Measurements from ENCODE around the gene CIRBP. TPM values are rescaled to one million over a fixed set of nuclear protein-coding genes. Genes with fewer than 3 reads are reported as not detected.

The CIRBP gene
- polyA plus RNA-seq (2013, experiment 1 of 4), result 532 TPM
- 509 TPM for polyA plus RNA-seq (2013, experiment 2 of 4)
- polyA plus RNA-seq (2013, experiment 3 of 4), result 334 TPM
- 373 TPM for polyA plus RNA-seq (2013, experiment 4 of 4)

DNA sequence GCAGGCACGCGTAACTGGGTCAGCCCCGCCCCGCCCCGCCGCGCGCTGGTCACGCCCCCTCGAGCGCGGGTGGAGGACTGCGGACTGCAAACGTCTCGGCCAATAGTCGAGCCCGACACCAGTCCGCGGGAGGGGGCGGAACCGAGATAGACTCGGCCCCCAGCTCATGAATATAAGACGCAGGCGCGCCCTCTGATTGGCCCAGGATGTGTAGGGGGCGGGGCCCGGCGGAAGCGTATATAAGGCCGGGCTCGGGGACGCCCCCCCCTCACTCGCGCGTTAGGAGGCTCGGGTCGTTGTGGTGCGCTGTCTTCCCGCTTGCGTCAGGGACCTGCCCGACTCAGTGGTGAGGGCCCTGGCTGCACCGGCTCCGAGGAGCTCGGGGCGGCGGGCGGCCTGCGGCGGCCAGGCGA, at the start of gene CIRBP:
Gene CIRBP, plus strand, starts transcription at position 268 of the 413 bp plus-strand sequence. CDS start 1,602 bp downstream, outside the sequence.
- Histone ChIP-seq H3K4me1 (ENCODE audit: control insufficient read depth, insufficient read depth, low read length) (peaks cover 54% of the 10 kb centered on the region), H3K27ac (ENCODE audit: insufficient read depth, low read depth, low read length, poor library complexity, severe bottlenecking) (peak within 1 kb of the TSS; percentile 97), H3K9me3 (ENCODE audit: control insufficient read depth, low read length) (no peaks in the 10 kb centered on the region), H3K36me3 (ENCODE audit: control insufficient read depth, insufficient read depth, low read length) (peaks cover 27% of the 10 kb centered on the region), H3K27me3 (ENCODE audit: control insufficient read depth, insufficient read depth, low read length, poor library complexity, severe bottlenecking) (peaks cover 16% of the 10 kb centered on the region), H3K4me3 (ENCODE audit: insufficient read depth, low read depth, low read length) (peak within 1 kb of the TSS; percentile 68)
- WGBS, 2 experiments, result 0 to 1% methylated on average over 50 of the region's 50 CpGs

DNA sequence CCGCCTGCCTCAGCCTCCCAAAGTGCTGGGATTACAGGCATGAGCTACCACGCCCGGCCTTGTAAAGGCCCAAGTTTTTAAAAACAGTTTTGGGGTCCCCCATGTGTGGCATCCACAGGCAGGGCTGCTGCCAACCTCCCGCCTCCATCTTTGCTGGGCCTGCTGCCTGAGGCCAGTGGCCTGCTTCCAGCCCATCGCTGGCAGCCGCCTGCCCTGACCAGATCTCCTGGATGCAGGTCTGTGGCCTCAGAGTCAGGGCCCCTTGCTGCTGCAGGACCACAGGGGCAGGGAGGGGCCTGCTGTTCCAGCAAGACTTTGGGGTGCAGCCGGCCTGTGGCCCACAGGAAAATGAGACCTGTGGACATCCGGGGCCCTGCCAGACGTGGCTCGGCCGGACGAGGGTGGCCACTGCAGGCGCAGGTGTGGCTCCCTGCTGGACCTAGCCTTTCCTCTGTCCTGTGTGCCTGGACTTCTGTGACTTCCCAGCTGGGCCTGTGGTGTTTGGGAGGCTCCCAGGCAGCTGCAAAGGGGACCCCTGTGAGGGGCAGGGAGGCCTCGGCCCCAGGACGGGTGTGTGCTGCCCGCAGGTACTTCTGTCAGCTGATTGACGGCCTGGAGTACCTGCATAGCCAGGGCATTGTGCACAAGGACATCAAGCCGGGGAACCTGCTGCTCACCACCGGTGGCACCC, 49.2 kb upstream of the CIRBP start:
- Histone ChIP-seq H3K4me1 (ENCODE audit: control insufficient read depth, insufficient read depth, low read length) (peaks cover under 1% of the 10 kb centered on the region), H3K36me3 (ENCODE audit: control insufficient read depth, insufficient read depth, low read length) (peaks cover 11% of the 10 kb centered on the region), H3K27ac (ENCODE audit: insufficient read depth, low read depth, low read length, poor library complexity, severe bottlenecking) (no peak overlapping the region), H3K4me3 (ENCODE audit: insufficient read depth, low read depth, low read length) (no peak overlapping the region), H3K9me3 (ENCODE audit: control insufficient read depth, low read length) (no peaks in the 10 kb centered on the region), H3K27me3 (ENCODE audit: control insufficient read depth, insufficient read depth, low read length, poor library complexity, severe bottlenecking) (no peaks in the 10 kb centered on the region)
- 95 to 96% methylated on average over 19 of the region's 19 CpGs for WGBS, 2 experiments

DNA sequence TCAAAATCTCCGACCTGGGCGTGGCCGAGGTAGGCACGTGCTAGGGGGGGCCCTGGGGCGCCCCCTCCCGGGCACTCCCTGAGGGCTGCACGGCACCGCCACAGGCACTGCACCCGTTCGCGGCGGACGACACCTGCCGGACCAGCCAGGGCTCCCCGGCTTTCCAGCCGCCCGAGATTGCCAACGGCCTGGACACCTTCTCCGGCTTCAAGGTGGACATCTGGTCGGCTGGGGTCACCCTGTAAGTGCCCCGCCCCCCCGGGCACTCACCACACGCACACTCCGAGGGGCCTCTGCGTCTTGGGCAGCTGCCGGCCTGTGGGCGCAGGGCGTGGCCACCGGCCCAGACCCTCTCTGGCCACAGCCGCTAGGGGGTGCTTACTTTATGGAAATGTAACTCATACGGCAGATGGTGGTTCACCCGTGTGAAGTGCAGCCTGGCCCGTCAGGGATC, 48.6 kb upstream of the CIRBP start:
- no peak overlapping the region for H3K27ac ChIP-seq (ENCODE audit: insufficient read depth, low read depth, low read length, poor library complexity, severe bottlenecking)
- no peaks in the 10 kb centered on the region for H3K9me3 ChIP-seq (ENCODE audit: control insufficient read depth, low read length)
- H3K36me3 ChIP-seq (ENCODE audit: control insufficient read depth, insufficient read depth, low read length), result peaks cover 11% of the 10 kb centered on the region
- H3K4me1 ChIP-seq (ENCODE audit: control insufficient read depth, insufficient read depth, low read length), result no peaks in the 10 kb centered on the region
- no peak overlapping the region for H3K4me3 ChIP-seq (ENCODE audit: insufficient read depth, low read depth, low read length)
- 95 to 96% methylated on average over 33 of the region's 33 CpGs for WGBS, 2 experiments
- no peaks in the 10 kb centered on the region for H3K27me3 ChIP-seq (ENCODE audit: control insufficient read depth, insufficient read depth, low read length, poor library complexity, severe bottlenecking)

DNA sequence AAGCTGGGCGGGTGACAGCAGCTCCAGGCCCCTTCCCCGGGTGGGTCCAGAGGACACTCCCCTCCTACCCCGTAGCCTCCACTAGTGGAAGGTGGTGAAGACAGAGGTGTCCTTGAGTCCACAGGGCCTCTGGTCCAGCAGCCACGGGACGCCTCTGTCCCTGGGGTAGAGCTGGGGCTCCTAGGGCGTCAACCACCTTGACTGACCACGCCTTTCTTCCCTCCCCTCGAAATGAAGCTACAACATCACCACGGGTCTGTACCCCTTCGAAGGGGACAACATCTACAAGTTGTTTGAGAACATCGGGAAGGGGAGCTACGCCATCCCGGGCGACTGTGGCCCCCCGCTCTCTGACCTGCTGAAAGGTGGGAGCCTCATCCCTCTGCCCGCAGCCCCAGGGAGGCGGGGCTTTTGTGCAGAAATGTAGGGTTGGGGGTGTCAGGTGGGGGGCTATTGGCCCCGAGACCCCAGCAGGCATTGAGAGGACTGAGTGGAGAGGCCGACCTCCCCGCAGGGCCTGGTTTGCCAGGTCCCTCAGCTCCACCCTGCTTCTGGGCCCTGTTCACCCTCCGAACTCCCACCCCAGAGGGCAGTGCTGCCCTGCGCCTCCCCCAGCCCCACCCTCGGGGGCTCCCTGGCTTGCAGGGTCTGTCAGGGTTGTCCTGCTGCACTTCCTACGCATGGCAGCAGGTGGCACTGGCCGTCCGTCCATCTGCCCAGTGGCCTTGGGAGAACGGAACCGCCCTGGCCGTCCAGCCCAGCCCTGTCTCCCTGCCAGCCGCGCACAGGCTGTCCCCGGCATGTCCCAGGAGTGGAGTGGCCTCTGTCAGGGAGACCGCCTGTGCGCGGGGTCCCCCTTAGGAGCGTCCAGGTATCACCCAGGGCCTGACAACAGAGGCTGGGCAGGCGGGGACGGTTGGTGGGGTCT, 47.9 kb upstream of the CIRBP start:
- Histone ChIP-seq H3K36me3 (ENCODE audit: control insufficient read depth, insufficient read depth, low read length) (peaks cover 12% of the 10 kb centered on the region), H3K4me3 (ENCODE audit: insufficient read depth, low read depth, low read length) (no peak overlapping the region), H3K4me1 (ENCODE audit: control insufficient read depth, insufficient read depth, low read length) (no peaks in the 10 kb centered on the region), H3K27me3 (ENCODE audit: control insufficient read depth, insufficient read depth, low read length, poor library complexity, severe bottlenecking) (no peaks in the 10 kb centered on the region), H3K9me3 (ENCODE audit: control insufficient read depth, low read length) (no peaks in the 10 kb centered on the region), H3K27ac (ENCODE audit: insufficient read depth, low read depth, low read length, poor library complexity, severe bottlenecking) (no peak overlapping the region)
- 88 to 89% methylated on average over 38 of the region's 38 CpGs for WGBS, 2 experiments

DNA sequence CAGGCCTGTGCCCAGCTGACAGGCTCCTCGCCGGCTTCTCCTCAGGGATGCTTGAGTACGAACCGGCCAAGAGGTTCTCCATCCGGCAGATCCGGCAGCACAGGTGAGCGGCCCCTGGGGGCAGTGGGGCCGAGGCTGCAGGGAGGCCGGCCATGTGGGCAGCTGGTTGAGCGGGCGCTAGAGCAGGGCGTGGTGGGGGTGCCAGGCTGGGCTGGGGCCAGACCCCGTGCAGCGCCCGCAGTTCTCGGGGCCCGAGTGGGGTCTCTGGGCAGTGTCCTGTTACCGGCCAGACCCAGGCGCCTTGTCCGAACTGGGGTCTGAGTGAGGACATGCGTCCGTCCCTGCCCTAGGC, 47.3 kb upstream of the CIRBP start:
- H3K4me3 ChIP-seq (ENCODE audit: insufficient read depth, low read depth, low read length), result no peak overlapping the region
- no peaks in the 10 kb centered on the region for H3K27me3 ChIP-seq (ENCODE audit: control insufficient read depth, insufficient read depth, low read length, poor library complexity, severe bottlenecking)
- no peak overlapping the region for H3K27ac ChIP-seq (ENCODE audit: insufficient read depth, low read depth, low read length, poor library complexity, severe bottlenecking)
- H3K36me3 ChIP-seq (ENCODE audit: control insufficient read depth, insufficient read depth, low read length), result peaks cover 17% of the 10 kb centered on the region
- no peaks in the 10 kb centered on the region for H3K9me3 ChIP-seq (ENCODE audit: control insufficient read depth, low read length)
- 95% methylated on average over 22 of the region's 22 CpGs for WGBS, 2 experiments
- no peaks in the 10 kb centered on the region for H3K4me1 ChIP-seq (ENCODE audit: control insufficient read depth, insufficient read depth, low read length)

DNA sequence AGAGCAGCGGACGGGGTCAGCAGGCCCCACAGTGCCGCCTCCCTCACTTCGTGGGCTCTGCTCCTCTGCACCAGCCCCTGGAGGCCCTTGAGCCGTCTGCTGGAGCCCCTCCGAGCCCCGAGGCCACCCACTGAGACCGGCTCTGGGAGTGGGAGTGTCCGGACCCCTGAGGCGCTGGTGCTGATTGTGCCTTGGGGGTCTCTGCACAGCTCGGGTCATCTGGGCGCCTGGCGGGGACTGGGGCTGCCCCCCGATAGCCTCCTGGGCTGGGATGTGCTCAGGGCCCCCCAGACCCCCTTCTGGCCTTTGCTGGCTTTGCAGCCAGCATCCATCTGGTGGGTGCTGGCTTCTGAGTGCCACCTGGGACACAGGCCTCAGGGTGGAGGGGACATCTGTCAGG, 46.7 kb upstream of the CIRBP start:
- Histone ChIP-seq H3K36me3 (ENCODE audit: control insufficient read depth, insufficient read depth, low read length) (peaks cover 22% of the 10 kb centered on the region), H3K27ac (ENCODE audit: insufficient read depth, low read depth, low read length, poor library complexity, severe bottlenecking) (no peak overlapping the region), H3K27me3 (ENCODE audit: control insufficient read depth, insufficient read depth, low read length, poor library complexity, severe bottlenecking) (no peaks in the 10 kb centered on the region), H3K9me3 (ENCODE audit: control insufficient read depth, low read length) (no peaks in the 10 kb centered on the region), H3K4me1 (ENCODE audit: control insufficient read depth, insufficient read depth, low read length) (no peaks in the 10 kb centered on the region), H3K4me3 (ENCODE audit: insufficient read depth, low read depth, low read length) (no peak overlapping the region)
- 90 to 93% methylated on average over 14 of the region's 14 CpGs for WGBS, 2 experiments

DNA sequence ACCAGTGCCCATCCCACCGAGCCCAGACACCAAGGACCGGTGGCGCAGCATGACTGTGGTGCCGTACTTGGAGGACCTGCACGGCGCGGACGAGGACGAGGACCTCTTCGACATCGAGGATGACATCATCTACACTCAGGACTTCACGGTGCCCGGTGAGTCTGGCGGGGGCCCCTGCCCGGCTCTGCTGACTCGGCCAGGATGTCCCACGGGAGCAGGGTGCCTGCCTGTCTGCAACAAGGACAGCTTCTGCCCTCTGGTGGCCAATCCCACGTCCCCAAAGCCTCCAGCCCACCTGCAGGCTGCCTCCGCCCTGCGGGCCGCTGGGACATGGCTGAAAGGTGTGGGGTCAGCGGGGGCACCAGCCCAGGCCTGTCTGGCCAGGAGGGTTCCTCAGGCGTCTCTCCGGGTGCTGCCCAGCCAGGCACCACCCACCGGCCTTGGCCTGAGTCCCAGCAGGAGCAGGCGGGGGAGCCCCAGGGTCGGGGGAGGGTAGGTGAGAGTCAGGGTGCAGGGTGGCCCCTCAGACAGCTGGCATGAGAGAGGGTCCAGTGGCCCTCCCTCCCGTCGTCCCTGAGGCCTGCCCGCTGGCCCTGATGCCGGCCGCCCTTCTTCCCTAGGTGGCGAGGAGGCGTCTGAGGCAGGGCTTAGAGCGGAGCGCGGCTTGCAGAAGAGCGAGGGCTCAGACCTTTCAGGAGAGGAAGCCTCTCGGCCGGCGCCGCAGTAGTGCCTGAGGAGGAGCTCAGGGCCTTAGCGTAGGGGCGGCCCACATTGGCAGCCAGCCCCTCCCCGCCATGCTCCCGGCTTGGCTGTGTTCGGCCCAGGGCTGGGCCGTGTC, 45.9 kb upstream of the CIRBP start:
- Histone ChIP-seq H3K4me3 (ENCODE audit: insufficient read depth, low read depth, low read length) (no peak overlapping the region), H3K27me3 (ENCODE audit: control insufficient read depth, insufficient read depth, low read length, poor library complexity, severe bottlenecking) (no peaks in the 10 kb centered on the region), H3K36me3 (ENCODE audit: control insufficient read depth, insufficient read depth, low read length) (peaks cover 30% of the 10 kb centered on the region), H3K4me1 (ENCODE audit: control insufficient read depth, insufficient read depth, low read length) (no peaks in the 10 kb centered on the region), H3K9me3 (ENCODE audit: control insufficient read depth, low read length) (no peaks in the 10 kb centered on the region), H3K27ac (ENCODE audit: insufficient read depth, low read depth, low read length, poor library complexity, severe bottlenecking) (no peak overlapping the region)
- WGBS, 2 experiments, result 91 to 93% methylated on average over 48 of the region's 48 CpGs

DNA sequence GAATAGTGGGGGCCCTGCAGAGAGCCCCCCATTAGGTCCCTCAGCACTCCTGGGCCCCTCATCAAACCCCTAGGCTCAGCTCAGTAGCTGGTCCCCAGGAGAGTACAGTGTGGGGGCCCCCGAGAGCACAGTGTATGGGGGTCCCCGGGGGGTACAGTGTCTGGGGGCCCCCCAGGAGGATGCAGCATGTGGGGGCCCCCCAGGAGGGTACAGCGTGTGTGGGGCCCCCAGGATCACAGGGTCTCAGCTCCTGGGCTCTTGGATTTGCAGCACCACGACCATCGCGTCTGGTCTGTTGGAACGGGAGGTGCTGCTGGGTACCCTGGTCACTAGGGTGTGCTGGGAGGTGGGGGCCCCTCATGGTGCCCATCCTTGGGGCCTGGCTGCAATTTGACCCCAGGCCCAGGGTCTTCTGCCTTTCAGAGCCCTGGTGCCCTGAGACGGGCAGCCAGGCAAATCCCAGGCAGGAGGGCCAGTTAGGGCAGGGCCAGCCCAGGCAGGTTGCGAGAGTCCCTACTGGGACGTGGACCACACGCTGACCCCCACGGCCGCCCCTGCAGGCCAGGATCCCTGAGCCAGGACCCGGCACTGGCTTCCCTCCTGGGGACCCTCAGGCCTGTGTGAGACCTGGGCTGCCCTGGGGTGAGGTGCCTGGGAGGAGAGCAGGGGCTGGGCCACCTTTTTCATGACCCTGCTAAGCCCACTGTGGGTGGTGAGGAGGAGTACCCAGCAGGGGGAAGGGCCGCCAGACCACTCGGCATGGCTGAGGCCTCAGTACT, 44.9 kb upstream of the CIRBP start:
- 92 to 94% methylated on average over 16 of the region's 16 CpGs for WGBS, 2 experiments
- H3K27me3 ChIP-seq (ENCODE audit: control insufficient read depth, insufficient read depth, low read length, poor library complexity, severe bottlenecking), result no peaks in the 10 kb centered on the region
- no peaks in the 10 kb centered on the region for H3K9me3 ChIP-seq (ENCODE audit: control insufficient read depth, low read length)
- H3K4me3 ChIP-seq (ENCODE audit: insufficient read depth, low read depth, low read length), result no peak overlapping the region
- H3K36me3 ChIP-seq (ENCODE audit: control insufficient read depth, insufficient read depth, low read length), result peaks cover 30% of the 10 kb centered on the region
- H3K4me1 ChIP-seq (ENCODE audit: control insufficient read depth, insufficient read depth, low read length), result no peaks in the 10 kb centered on the region
- peak overlapping the region; percentile 16 for H3K27ac ChIP-seq (ENCODE audit: insufficient read depth, low read depth, low read length, poor library complexity, severe bottlenecking)

DNA sequence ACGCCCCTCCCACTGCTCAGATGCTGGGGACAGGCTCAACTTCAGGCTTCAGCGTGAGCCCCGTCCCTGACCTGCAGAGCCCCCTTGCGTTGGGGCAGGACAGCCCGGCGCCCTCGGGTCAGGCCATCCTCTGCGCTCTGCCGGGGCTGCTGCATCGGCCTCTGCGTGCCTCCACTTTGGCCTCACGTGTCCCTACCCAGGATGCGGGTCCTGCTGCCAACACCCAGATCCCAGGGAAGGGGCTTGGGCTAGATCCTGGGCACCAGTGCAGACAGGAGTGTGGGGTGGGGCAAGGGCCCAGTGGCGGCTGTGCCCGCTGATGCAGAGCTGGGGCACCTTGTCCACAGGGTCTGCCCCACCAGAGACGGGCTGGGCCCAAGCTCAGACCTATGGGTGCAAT, 44.3 kb upstream of the CIRBP start:
- Histone ChIP-seq H3K4me1 (ENCODE audit: control insufficient read depth, insufficient read depth, low read length) (no peaks in the 10 kb centered on the region), H3K27ac (ENCODE audit: insufficient read depth, low read depth, low read length, poor library complexity, severe bottlenecking) (no peak overlapping the region)
- 90 to 91% methylated on average over 16 of the region's 16 CpGs for WGBS, 2 experiments

More for the DNA sequence above, 44.3 kb upstream of the CIRBP start:
- Histone ChIP-seq H3K27me3 (ENCODE audit: control insufficient read depth, insufficient read depth, low read length, poor library complexity, severe bottlenecking) (no peaks in the 10 kb centered on the region), H3K36me3 (ENCODE audit: control insufficient read depth, insufficient read depth, low read length) (peaks cover 30% of the 10 kb centered on the region), H3K9me3 (ENCODE audit: control insufficient read depth, low read length) (no peaks in the 10 kb centered on the region), H3K4me3 (ENCODE audit: insufficient read depth, low read depth, low read length) (no peak overlapping the region)

All from ectodermal cell (in vitro differentiated cells).